ENCODE results near the gene IL4I1.

IL4I1 gene

DNA sequence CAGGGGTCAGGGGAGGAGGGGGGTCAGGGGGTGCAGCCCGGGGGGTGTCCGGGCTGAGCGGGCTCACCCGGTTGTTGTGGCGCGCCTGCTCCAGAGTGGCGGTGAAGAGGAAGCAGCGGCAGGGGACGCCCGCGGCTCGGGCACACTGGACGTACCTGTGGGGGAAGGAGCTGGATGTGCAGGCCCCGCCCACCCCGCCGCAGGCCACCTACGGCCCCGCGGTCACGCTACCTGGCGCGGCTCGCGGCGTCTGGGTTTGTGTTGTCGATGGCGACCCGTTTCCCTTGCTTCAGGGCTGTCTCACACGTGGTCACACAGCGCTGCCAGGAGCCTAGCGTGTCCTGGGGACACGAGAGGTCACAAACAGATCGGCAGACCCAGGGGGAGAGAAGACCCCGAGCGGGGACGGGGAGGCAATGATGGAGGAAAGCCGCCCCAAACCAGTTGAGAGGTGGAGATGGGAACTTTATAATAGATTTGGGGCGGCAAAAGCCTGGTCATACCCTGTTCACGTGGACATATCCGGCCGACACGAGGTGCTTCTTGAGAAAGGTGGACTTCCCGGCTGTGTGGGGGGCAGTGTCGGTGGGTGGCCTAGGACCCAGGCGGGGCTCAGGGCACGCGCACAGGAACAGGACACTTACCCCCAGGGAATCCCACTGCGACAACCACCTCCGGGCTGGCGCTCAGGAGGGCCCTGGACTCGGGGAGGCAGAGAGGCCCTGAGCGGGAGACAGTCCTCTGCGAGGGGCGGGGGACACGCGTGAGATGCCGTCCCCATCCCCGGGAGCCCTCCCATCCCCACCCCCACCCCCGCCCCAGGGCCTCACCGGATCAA lies 34.9 kb downstream of the IL4I1 start:
- FAIRE-seq = no peak

DNA sequence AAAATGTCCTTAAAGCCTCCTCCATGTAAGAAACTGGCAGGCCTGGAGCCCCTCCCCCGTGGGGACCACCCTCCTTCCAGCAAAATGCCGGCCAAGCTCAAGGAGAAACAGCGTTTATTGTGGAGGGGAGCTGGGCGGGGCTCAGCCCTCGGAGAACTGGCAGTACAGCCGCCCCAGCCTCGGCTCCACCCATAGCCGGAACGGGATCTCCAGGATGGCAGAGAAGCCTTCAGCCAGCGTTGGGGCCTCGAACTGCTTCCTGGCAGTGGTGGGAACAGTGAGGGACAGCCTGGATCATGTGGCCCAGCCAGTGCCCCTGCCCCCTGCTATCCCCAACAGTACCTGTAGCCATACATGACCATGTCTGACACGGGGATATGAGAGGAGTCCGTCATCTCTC lies 35.6 kb downstream of the IL4I1 start:
- peak; percentile 96 for FAIRE-seq

DNA sequence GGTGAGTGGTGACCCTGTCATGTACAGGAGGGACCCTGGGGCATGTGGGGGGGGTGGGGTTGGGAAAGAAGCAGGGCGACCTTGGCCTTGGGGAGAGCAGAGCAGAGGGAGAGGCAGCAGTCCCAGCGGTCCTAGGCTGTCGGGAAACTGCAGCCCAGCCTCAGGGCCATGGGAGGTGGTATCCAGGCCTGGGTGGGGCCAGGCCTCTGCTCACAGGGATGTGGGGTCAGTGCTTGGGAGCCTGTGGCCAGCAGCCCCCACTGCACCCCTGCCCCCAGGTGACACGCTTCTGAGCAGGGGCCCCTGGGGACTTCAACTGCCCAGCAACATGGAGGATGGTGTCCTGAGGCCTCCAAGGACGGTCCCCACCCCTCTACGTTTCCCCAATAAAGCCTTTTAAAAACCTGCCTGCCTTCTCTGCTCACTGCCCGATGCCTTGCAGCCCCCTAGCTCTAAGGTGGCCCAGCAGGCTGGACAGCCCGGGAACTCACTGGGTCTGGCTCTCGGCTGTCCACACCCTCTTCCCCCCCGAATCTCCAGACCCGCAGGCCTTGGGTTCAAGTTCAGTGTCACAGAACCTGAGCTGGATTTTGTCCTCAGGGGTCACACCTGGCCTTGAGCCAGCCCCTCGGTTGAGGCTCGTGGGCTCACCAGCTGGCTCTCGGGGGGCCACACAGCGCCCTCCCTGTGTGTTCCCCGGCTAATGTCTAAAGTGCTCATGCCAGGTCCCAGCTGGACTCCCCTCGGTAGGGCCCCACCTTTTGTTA lies 36.2 kb downstream of the IL4I1 start:
- FAIRE-seq = no peak

DNA sequence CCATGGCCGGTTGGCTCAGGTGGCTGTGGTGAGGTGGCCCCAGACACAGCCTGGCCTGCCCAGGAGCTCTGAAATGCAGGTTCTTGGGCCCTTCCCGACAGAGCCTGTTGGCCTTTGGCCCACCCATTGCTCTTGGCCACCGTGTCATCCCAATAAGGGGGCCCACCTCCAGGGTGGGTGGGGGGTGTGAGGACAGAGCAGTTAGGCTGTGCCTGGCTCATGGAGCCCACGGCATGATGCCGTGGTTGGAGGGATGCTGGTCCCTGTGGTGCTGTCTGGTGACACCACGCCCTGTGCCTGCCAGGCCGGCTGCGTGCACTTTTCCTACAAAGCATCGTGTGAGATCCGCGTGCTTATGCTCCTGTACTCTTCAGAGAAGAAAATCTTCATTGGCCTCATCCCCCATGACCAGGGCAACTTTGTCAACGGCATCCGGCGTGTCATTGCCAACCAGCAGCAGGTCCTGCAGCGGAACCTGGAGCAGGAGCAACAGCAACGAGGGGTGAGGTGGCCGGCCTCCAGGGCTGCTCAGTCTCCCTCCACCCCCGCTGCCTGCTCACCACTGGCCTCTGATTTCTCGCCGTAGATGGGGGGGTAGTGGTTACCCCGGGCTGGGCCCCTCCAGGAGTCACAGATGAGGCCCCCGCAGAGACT lies 36.9 kb downstream of the IL4I1 start:
- FAIRE-seq = no peak

DNA sequence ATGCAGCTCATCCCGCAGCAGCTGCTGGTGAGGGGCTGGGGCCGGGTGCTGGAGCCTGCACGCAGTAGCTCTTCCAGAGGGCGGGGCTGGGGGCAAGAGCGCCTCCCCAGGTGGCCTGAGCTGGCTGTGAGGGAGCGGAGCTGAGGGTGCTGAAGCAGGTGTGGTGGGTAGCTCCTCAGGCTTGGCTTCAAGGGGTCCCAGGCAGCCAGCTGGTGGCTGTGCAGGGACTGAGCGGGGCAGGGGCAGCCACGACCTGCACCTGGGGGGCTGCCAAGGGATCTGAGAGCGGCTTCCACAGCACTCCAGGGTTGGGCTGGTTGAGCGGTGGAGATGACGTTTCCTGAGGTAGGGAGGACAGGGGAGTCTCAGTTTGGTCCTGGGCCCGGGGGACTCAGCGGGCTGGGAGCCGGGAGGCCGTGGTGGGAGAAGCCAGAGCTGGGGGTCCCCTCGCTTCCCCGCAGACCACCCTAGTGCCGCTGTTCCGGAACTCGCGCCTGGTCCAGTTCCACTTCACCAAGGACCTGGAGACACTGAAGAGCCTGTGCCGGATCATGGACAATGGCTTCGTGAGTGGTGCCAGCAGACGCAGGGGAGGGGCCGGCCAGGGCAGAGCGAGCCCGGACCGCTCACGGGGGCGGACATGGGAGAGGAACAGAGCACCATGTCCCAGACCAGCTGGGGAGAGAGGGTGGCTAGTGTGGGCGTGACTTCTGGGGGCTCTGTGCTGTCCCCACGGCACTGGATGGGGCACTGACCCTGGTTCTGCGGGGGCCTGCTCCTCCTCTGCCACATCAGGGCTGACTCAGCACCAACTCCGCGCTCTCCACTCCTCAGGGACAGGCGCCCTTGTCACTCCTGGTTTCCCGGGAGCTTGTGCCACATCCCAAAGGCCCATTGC lies 38.4 kb downstream of the IL4I1 start:
- FAIRE-seq = no peak

DNA sequence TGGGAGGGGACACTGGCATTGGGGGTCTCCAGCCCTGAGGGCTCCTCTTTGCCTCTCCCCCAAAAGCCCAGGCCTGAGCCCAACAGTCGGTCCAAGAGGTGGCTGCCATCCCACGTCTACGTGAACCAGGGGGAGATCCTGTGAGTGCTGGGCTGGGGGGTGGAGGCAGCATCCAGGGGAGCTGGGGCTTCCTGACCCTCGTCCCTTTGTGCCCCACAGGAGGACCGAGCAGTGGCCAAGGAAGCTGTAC lies 38.9 kb downstream of the IL4I1 start:
- FAIRE-seq = no peak

DNA sequence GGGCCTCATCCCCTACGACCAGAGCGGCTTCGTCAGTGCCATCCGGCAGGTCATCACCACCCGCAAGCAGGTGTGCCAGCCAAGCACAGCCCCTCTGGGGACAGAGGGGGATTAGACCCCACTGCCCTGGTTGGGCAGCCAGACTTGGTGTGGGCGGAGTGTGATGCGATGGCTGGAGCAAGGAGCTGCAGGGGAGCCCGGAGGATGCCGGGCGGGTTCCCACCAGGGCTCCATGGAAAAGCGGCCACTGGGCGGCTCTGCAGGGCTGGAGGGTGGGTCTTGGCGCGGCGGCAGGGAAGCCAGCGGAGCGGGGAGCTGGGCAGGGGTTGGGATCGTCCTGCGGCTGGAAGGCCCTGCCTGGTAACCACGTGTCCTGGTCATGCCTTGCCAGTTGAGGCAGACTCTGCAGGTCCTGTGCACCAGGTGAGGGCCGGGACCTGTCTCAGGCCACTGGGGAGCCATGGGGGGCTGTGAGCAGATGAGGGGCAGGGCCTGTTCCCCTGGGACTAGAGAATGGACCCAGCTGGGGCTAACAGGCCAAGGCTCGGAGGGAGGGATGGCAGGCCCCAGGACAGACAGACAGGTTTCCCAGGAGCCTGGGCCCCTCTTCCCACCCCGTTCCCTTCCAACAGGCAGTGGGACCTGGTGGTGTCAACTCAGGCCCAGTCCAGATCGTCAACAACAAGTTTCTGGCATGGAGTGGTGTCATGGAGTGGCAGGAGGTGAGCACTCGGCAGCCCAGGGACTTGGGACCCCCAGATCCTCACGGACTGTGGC lies 39.4 kb downstream of the IL4I1 start:
- FAIRE-seq = peak; percentile 86

DNA sequence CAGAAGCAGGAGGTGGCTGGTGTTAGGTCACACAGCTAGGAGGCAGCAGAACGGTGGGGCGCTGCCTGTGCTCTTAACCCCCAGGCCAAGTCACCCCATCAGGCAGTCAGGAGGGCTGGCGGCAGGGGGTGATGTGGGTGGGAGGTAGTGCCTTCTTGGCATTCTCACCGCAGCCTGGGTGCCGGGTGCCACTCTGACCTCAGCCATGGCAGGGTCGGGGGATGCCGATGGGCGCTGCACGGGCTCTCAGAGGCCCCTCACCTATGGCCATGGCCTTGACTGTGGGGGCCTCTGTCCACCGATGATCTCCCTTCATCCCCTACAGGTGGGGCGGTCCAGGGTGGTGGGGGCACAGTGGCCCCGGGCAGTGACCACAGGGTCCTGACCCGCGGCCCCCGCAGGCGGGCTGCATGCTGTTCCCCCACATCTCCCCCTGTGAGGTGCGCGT lies 40.1 kb downstream of the IL4I1 start:
- FAIRE-seq = no peak

DNA sequence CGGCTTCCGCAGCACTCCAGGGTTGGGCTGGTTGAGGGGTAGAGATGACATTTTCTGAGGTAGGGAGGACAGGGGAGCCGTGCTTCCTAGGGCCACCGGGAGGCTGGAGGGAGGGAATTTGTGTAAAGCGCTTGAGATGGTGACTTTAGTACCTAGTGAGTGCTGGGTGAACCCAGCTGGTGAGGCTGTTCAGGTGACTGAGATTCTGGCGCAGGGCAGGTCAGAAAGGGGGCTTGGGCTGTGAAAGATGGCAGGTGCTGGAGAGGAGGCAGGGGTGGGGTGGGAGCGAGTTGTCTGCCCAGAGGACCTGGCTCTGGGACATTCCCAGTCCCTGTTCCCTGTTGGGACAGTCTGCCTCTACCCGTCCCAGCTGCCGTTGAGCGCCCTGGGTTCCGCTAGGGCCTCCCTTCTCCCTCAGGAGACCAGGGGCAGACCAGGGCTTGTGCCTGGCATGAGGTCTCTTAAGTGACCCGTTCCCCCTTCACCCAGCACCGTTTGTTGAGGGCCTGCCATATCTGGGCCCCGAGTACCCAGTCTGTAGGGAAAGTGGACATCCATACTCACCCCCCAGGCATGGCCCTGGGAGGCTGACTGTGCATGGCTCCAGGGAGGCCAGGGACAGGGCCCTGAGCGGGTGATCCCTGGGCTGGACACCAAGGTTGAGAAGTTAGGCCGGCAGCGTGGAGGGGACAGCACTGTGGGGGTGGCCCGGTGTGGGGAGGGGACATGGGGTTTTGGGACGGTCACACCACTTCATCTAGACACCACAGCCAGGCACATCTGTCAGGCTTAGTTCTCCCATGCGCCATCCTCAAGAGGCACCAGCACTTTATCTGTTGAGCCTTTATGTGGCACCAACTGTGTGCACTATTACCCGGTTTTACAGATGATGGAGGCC lies 40.8 kb downstream of the IL4I1 start:
- FAIRE-seq = no peak

DNA sequence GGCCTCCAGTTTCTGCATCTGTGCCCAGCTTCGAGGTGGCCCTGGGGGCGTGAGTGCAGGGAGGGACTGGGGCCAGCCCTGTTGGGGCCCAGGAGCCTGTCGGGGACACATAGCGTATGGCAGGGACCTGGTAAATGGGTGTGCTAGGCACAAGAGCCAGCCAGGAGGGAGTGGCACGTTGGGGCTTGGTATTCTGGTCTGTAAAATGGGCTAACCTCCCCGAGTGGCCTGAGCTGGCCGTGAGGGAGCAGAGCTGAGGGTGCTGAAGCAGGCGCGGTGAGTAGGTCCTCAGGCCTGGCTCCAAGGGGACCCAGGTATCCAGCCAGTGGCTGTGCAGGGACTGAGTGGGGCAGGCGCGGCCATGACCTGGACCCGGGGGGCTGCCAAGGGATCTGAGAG lies 41.4 kb downstream of the IL4I1 start:
- no peak for FAIRE-seq

DNA sequence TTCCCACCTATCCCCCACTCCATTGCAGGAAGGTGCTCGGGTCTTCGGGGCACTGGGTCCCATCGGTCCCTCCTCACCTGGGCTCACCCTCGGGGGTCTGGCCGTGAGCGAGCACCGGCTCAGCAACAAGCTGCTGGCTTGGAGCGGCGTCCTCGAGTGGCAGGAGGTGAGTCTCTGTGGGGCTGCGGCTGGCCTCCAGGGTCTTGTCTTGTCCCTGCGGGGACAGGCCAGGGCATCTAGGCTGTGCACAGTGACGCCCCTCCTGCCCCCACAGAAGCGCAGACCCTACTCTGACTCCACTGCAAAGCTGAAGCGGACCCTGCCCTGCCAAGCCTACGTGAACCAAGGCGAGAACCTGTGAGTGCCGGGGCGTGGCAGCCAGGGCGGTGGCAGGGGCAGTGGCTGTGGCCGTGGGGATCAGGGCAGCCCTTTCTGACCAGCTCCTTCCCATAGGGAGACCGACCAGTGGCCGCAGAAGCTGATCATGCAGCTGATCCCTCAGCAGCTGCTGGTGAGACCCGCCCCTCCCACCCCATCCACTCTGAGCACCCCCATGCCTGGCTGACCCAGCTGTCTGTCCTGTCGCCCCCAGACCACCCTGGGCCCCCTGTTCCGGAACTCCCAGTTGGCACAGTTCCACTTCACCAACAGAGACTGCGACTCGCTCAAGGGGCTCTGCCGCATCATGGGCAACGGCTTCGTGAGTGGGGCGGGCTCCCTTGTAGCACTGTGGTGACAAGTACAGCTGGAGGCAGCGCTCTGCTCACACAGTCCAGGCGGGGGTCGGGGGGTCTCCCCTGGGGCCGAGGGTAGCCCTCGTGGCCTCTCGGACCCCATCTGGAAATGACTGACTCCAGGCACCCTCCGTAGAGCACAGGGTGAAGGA lies 42.1 kb downstream of the IL4I1 start:
- FAIRE-seq = no peak

DNA sequence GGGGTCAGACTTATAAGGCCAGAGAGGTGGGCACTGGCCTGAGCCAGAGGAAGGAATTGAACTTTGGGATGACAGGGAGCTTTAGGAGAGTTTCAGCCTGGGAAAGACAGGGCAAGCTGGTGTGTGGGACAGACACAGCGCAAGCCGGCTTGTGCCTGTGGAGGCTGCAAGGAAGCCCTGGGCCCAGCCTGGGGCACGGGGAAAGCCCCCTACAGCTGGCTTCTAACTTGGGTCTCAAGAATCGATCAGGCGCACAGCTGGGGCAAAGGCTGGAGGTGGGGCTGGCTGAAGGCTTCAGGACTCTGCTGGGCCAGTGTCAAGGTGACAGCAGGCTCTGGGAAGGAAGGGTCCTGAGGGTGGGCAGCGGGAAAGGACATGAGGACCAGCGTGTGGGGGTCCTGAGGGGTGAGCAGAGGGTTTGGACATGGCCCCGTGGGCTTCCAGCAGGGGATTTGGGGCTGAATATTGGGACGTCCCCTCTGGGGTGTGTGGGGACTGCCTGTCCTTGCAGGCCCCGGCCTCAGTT lies 42.8 kb downstream of the IL4I1 start:
- FAIRE-seq = no peak

DNA sequence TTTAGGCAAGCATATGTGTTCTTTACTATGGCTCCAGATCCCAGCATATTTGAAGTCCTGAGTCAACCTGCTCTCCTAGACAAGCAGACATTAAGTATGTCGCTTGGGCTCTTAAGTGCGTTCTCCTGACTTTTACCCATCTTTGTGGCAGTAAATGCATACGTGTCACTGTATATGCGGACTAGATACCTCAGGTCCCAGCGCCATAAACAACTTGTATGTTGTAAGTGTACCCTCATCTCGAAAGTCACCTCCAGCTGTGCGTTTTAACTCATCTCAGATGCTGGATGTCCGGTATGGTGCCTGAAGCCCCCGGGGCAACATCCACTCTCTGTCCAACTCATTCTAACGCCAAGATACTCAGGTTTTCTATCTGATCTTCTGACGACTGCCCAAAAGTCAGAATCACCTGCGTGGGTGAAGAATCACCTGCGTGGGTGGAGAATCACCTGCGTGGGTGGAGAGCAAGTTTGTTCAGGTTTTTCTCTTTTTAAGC lies 44.0 kb downstream of the IL4I1 start:
- FAIRE-seq = no peak

DNA sequence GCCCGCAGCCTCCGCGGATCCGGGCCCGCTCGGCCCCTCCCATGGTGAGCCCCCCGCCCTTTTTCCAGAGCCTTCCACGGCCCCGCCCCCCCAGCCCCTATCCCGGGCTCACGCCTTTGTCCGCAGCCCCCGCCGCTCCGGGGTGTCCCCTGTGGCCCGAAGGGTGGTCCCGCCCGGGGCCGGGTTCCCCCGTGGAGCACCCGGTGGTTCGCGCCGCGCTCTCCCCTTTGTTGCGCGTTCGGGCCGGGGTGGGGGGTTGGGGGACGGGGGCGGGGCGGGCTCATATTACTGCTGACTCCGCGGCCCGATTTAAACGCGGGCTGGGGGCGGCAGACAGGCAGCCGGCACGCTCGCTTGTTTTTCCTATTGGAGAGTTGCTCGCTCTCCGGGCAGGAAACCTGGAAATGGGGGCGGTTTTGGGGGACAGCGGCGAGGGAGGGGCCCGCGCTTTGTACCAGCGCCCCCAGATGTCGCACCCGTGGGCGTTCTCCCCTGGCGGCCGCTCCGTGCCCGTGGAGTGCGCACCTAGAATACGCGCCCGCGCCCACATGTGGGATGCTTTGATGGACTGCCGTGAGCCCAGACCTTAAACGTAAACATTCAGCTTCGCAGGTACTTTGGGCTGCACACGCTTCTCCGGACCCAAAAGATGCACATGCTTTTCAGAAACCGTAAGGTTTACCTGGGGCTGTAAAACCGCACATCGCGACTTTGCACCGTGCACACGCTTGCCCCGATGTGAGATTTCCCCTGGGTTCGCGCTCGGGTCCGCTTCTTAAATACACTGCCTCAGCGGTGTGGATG lies 45.0 kb downstream of the IL4I1 start:
- FAIRE-seq = no peak

DNA sequence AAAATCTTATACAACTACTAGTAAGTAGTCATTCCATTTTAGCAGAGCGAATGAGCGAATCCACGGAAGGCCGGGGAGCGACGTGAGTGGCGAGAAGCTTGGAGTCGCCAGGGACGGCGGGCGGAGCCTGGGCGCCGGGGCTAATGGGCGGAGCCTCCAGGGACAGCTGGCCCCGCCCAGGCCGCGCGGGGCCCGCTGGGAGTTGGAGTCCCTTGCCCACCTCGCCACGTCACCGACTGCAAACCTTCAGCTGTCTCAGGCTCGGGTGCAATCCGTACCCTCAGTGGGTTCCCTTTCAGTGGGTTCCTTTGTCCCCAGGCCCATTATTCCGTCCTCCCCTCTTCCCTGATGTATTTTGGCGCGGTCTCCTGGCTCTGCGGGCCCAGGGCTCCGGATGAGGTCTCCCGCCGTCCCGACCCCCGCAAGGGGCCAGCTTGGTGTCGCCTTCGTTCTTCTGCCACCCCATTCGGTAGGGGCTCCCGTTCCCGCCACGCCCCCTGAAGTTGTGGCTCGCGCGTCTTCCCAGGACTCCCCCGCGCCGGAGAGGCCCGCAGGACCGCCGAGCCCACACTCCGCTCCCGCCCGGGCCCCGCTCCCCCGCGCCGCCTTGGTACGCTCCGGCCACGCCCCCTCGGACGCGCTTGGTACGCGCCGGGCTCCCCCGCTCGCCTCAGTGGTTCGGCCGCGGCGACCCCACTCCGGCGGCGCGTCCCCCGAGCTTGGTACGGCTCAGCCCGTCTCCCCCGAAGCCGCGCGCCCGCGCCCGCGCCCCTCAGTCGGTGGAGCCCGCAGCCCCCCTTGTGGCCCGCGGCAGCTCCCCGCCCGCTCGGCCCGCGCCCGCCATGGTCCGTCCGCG lies 46.0 kb downstream of the IL4I1 start, which contains the start of gene PTOV1:
Gene PTOV1 (plus strand): TSS at position 673 of the 856 bp plus-strand sequence.
- FAIRE-seq = peak; percentile 25

DNA sequence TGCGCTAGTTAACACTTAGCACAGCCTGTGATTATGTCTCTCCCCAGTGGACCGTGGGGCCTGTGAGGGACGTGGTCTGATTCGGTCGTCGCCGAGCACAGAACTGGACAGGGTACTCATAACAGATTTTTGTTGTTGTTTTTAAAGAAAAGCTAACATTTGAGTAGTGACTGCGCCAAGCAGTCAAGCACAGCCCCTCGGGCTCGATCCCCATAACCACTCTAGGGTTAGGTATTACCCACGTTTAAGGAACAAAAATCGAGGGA lies 46.5 kb downstream of the IL4I1 start:
- FAIRE-seq = no peak

DNA sequence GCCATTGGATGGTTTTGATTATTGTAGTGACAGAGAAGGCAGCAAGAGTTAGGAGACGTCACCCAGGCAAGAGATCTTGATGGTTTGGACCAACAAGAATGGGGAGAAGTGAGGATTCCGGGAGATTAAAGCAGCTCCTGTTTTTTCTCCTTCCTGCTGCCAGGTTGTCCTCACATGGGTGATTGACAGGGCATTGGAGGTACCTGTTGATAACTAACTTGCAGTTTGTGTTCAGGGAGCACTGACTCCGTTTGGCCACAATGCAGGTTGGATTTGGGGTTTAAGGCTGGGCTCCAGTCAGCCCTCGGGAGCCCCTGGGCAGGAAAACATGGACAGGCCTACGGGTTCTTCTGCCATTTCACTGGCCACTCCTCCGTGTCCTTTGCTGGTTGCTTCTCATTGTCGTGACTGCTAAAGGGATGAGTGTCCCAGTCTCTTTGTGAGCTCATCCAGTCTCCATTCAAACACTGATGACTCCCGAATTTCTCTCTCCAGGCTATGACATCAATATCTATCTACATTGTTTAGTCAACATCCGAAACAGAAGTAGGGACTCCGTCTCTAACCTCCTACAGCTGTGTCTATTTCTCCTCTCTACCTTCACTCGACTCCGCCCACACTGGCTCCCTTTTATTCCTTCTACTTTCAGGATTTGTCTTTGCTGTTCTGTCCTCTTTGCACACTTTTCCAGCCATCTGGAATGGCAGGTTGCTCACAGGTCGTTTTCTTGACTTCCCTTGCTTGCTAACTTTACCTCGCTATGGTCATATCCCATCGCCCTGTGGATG lies 47.1 kb downstream of the IL4I1 start:
- FAIRE-seq = no peak

Measured in G401.6 (cell line).